OCI-LY1 (cell line): ENCODE results near the gene FIG4.

ENCODE experiments used
- H2AFZ ChIP-seq: fragments of 200-600 bp; sonication (generic), shearing (Covaris generic); 2 replicates; pipeline ENCODE4 v1.6.0; 2014; ENCODE audit warnings: antibody characterized with exemption, mild to moderate bottlenecking, low read length
- H3F3A ChIP-seq: fragments of 200-600 bp; sonication (generic), shearing (Covaris generic); 2 replicates; pipeline ENCODE4 v1.6.0; 2014; ENCODE audit warnings: mild to moderate bottlenecking, antibody characterized with exemption, low read length, moderate library complexity; ENCODE audit not compliant: insufficient read depth
- H3K27ac ChIP-seq: fragments of 200-600 bp; sonication (generic); 2 replicates; pipeline ENCODE4 v1.5.1; 2014; ENCODE audit warnings: low read length, mixed run types, mild to moderate bottlenecking, low read depth; ENCODE audit not compliant: poor library complexity, severe bottlenecking
- H3K27me3 ChIP-seq: fragments of 200-600 bp; sonication (generic); 2 replicates; pipeline ENCODE4 v1.6.0; 2014; ENCODE audit warnings: antibody characterized with exemption, mild to moderate bottlenecking, low read length, moderate library complexity; ENCODE audit not compliant: insufficient read depth
- H3K36me3 ChIP-seq: fragments of 200-600 bp; sonication (generic); 2 replicates; pipeline ENCODE4 v1.6.1; 2014; ENCODE audit warnings: mild to moderate bottlenecking, antibody characterized with exemption, low read length, moderate library complexity, mixed read lengths; ENCODE audit not compliant: insufficient read depth
- H3K4me1 ChIP-seq: fragments of 200-600 bp; sonication (generic); 2 replicates; pipeline ENCODE4 v1.5.1; 2014; ENCODE audit warnings: mild to moderate bottlenecking, low read length, moderate library complexity; ENCODE audit not compliant: insufficient read depth, severe bottlenecking
- H3K4me2 ChIP-seq: fragments of 200-600 bp; sonication (generic), shearing (Covaris generic); 2 replicates; pipeline ENCODE4 v1.6.1; 2014; ENCODE audit warnings: low read length
- H3K4me3 ChIP-seq: fragments of 200-600 bp; sonication (generic); 2 replicates; pipeline ENCODE4 v1.5.1; 2014; ENCODE audit warnings: low read length, low read depth, mild to moderate bottlenecking, mixed read lengths; ENCODE audit not compliant: poor library complexity, severe bottlenecking
- H3K79me2 ChIP-seq: fragments of 200-600 bp; shearing (Covaris generic); 2 replicates; pipeline ENCODE4 v1.6.1; 2016; ENCODE audit warnings: mixed run types, low read length, mixed read lengths; ENCODE audit not compliant: insufficient read depth
- H3K9ac ChIP-seq: fragments of 200-600 bp; sonication (generic), shearing (Covaris generic); 2 replicates; pipeline ENCODE4 v1.6.1; 2014; ENCODE audit warnings: mild to moderate bottlenecking, low read length, mixed read lengths
- H3K9me2 ChIP-seq: fragments of 200-600 bp; sonication (generic), shearing (Covaris generic); 2 replicates; pipeline ENCODE4 v1.6.1; 2014; ENCODE audit warnings: low read depth, mild to moderate bottlenecking, low read length, mixed read lengths
- H3K9me3 ChIP-seq: fragments of 200-600 bp; shearing (Covaris generic); 2 replicates; pipeline ENCODE4 v1.6.1; 2014; ENCODE audit warnings: low read length, mixed read lengths
- H4K20me1 ChIP-seq: fragments of 200-600 bp; sonication (generic), shearing (Covaris generic); 2 replicates; pipeline ENCODE4 v1.6.0; 2016; ENCODE audit warnings: mild to moderate bottlenecking, low read length; ENCODE audit not compliant: insufficient read depth
- EZH2 ChIP-seq: fragments of 200-600 bp; sonication (generic), shearing (Covaris generic); IDR thresholded peaks from 2 replicates; pipeline ENCODE4 v1.8.0; 2017; ENCODE audit warnings: borderline replicate concordance, mixed run types, mild to moderate bottlenecking, antibody characterized with exemption, low read length, moderate library complexity, mixed read lengths
- TF ChIP-seq, protein P1 (sequence below): fragments of 200-600 bp; sonication (generic), shearing (Covaris generic); IDR thresholded peaks from 2 replicates; pipeline ENCODE4 v1.5.1; 2017; ENCODE audit warnings: mild to moderate bottlenecking, antibody characterized with exemption, low read length, moderate library complexity, mixed read lengths

FIG4 gene

DNA sequence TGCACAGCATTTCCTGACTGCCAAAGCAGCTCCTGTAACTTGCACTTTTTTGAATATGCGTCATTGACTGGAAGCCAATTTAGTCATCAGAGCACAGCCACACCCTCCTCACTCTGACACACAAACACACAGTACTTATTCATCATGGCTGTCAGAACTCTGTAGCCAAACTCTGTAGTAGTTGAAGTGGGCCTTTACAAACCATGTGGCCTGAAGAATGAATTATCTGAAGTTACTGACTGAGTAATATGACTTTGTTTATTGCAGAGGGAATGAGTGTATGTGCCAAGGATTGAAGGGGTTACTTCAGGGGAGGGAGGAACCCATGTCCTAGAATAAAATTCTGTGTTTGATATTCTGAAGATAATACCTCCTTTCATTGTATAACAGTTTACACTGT lies 102.7 kb downstream of the FIG4 start:
- Histone ChIP-seq H3K9ac (no peak overlapping the region), H3F3A (no peaks in the 10 kb centered on the region), H3K4me1 (peaks cover 17% of the 10 kb centered on the region), H3K4me2 (no peak overlapping the region; the same call in 1 of the 2 replicates), H3K4me3 (no peak overlapping the region), H2AFZ (no peak overlapping the region), H3K79me2 (no peaks in the 10 kb centered on the region), H3K27ac (no peak overlapping the region), H3K27me3 (no peaks in the 10 kb centered on the region), H3K9me3 (no peaks in the 10 kb centered on the region), H3K9me2 (no peaks in the 10 kb centered on the region), H3K36me3 (peaks cover under 1% of the 10 kb centered on the region; the same call in 1 of the 2 replicates), H4K20me1 (no peaks in the 10 kb centered on the region)
- TF ChIP-seq, protein P1, sequence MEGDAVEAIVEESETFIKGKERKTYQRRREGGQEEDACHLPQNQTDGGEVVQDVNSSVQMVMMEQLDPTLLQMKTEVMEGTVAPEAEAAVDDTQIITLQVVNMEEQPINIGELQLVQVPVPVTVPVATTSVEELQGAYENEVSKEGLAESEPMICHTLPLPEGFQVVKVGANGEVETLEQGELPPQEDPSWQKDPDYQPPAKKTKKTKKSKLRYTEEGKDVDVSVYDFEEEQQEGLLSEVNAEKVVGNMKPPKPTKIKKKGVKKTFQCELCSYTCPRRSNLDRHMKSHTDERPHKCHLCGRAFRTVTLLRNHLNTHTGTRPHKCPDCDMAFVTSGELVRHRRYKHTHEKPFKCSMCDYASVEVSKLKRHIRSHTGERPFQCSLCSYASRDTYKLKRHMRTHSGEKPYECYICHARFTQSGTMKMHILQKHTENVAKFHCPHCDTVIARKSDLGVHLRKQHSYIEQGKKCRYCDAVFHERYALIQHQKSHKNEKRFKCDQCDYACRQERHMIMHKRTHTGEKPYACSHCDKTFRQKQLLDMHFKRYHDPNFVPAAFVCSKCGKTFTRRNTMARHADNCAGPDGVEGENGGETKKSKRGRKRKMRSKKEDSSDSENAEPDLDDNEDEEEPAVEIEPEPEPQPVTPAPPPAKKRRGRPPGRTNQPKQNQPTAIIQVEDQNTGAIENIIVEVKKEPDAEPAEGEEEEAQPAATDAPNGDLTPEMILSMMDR, result no peak
- TF ChIP-seq EZH2, result no peak

DNA sequence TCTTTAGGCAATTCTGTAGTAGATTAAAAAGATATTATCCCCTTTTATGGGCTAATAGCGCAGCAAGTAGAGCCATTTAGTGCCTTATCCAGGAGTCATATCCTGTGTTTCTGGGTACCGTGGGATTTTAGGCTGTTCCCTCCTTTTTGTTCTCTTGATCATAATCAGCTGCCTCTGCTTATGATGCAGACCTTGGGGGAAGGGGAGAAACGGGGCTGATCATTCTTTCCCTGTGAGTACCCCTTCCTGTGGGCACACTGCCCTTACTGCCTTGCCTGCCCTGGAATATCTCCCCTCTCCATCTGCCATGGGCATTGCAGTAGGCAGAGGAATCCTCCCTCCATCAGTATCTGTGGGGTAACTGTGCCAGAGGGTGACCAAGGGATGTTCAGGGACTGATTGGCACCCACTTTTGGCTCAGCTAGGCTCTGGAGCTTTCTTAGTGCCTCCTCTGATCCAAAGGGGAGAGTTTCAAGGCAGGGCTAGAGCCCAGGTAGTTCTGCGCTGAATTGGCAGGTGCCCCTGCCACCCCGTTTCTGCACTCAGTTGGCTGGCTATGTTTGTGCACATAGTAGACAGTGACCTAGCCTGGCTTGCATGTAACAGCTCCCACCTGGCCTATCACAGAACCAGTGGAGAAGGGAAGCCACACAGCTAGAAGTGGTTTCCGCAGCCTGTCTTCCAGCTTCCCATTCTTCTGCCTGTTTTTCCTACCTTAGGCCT lies 103.3 kb downstream of the FIG4 start:
- H4K20me1 ChIP-seq, result no peaks in the 10 kb centered on the region
- TF ChIP-seq, protein P1, result no peak
- TF ChIP-seq EZH2, result no peak
- peak overlapping the region; percentile 62 for H2AFZ ChIP-seq
- no peaks in the 10 kb centered on the region for H3K79me2 ChIP-seq
- no peaks in the 10 kb centered on the region for H3K36me3 ChIP-seq
- H3K4me1 ChIP-seq, result peaks cover 17% of the 10 kb centered on the region
- peak overlapping the region; percentile 35; the same call in 1 of the 2 replicates for H3K9ac ChIP-seq
- no peaks in the 10 kb centered on the region for H3K27me3 ChIP-seq
- no peaks in the 10 kb centered on the region for H3F3A ChIP-seq
- no peaks in the 10 kb centered on the region for H3K9me3 ChIP-seq
- H3K4me2 ChIP-seq, result peak overlapping the region; percentile 64
- peak overlapping the region; percentile 39 for H3K4me3 ChIP-seq
- H3K27ac ChIP-seq, result peak overlapping the region; percentile 79
- no peaks in the 10 kb centered on the region for H3K9me2 ChIP-seq

DNA sequence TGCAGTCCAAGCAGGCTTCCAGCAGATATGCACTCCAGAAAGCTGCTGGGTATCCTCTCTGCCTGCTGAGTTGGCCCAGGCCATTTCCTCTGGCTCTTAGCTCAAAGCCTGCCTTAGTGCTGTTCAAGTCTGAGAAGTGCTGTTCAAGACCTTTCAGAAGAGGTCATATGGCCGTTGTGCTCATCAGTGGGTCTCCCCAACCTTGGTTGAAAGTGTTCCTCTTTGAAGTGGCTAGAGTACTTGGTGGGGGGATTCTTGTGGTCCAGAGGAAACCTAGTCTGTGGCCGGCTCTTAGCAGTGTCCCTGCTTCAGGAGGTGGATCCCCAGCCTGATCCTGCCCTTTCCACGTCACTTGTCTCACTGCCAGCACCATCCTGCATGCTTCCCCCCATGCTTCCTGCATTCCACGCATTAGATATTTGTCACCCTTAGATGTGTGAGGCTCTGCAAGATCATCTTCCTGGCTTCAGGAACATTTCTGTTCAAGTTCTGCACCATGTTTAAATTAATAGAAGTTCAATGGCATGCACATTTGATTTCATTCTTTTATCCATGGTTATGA lies 105.0 kb downstream of the FIG4 start:
- H3K9me2 ChIP-seq, result no peaks in the 10 kb centered on the region
- no peaks in the 10 kb centered on the region for H3K27me3 ChIP-seq
- H3K79me2 ChIP-seq, result no peaks in the 10 kb centered on the region
- peaks cover 17% of the 10 kb centered on the region for H3K4me1 ChIP-seq
- H3K4me2 ChIP-seq, result no peak overlapping the region
- no peak overlapping the region for H3K4me3 ChIP-seq
- no peak overlapping the region for H2AFZ ChIP-seq
- TF ChIP-seq, protein P1, result no peak
- no peak for TF ChIP-seq EZH2
- H3K36me3 ChIP-seq, result no peaks in the 10 kb centered on the region
- H3K9ac ChIP-seq, result no peak overlapping the region
- H4K20me1 ChIP-seq, result no peaks in the 10 kb centered on the region
- no peak overlapping the region for H3K27ac ChIP-seq
- H3K9me3 ChIP-seq, result no peaks in the 10 kb centered on the region
- H3F3A ChIP-seq, result no peaks in the 10 kb centered on the region
